Rectal smooth muscle tissue (tissue), 1 donor: ENCODE results near the gene LMO2.

ENCODE experiments used
- H3K27ac ChIP-seq: one replicate; pipeline ENCODE4 v1.7.0; 2013; ENCODE audit warnings: low read depth, low read length, inconsistent platforms
- H3K27me3 ChIP-seq: one replicate; pipeline ENCODE4 v1.7.0; 2013; ENCODE audit warnings: low read length; ENCODE audit not compliant: control insufficient read depth, insufficient read depth
- H3K36me3 ChIP-seq: one replicate; pipeline ENCODE4 v1.7.0; 2013; ENCODE audit warnings: low read length; ENCODE audit not compliant: control insufficient read depth, insufficient read depth
- H3K4me1 ChIP-seq: one replicate; pipeline ENCODE4 v1.7.0; 2013; ENCODE audit warnings: low read length; ENCODE audit not compliant: control insufficient read depth, insufficient read depth
- H3K4me3 ChIP-seq: one replicate; pipeline ENCODE4 v1.7.0; 2013; ENCODE audit warnings: low read length
- H3K9ac ChIP-seq: one replicate; pipeline ENCODE4 v1.7.0; 2013; ENCODE audit warnings: low read length

The LMO2 gene

GRCh38 chr11:33894398-33894746 lies 2.5 kb upstream of the LMO2 start:
- no peaks in the 10 kb centered on the region for H3K36me3 ChIP-seq
- H3K27ac ChIP-seq: no peak overlapping the region
- no peak overlapping the region for H3K9ac ChIP-seq

GRCh38 chr11:33893711-33894397 lies 2.0 kb upstream of the LMO2 start:
- H3K4me1 ChIP-seq: no peaks in the 10 kb centered on the region
- no peak overlapping the region for H3K27ac ChIP-seq
- H3K9ac ChIP-seq: no peak overlapping the region
- peak overlapping the region; percentile 44 for H3K4me3 ChIP-seq
- H3K27me3 ChIP-seq: peaks cover 2% of the 10 kb centered on the region
- no peaks in the 10 kb centered on the region for H3K36me3 ChIP-seq

More at GRCh38 chr11:33894398-33894746, 2.5 kb upstream of the LMO2 start:
- no peaks in the 10 kb centered on the region for H3K4me1 ChIP-seq
- H3K27me3 ChIP-seq: peaks cover 2% of the 10 kb centered on the region
- H3K4me3 ChIP-seq: no peak overlapping the region

GRCh38 chr11:33892906-33893594 lies 1.2 kb upstream of the LMO2 start:
- Histone ChIP-seq H3K4me1 (no peaks in the 10 kb centered on the region), H3K9ac (no peak overlapping the region), H3K27me3 (peaks cover 2% of the 10 kb centered on the region), H3K36me3 (no peaks in the 10 kb centered on the region), H3K27ac (no peak overlapping the region), H3K4me3 (no peak overlapping the region)

GRCh38 chr11:33889821-33890378 lies 2.0 kb downstream of the LMO2 start:
- no peaks in the 10 kb centered on the region for H3K36me3 ChIP-seq
- H3K9ac ChIP-seq: no peak overlapping the region
- peaks cover 2% of the 10 kb centered on the region for H3K27me3 ChIP-seq
- no peak overlapping the region for H3K4me3 ChIP-seq
- no peak overlapping the region for H3K27ac ChIP-seq
- H3K4me1 ChIP-seq: no peaks in the 10 kb centered on the region

- Histone ChIP-seq H3K27ac (no peak overlapping the region), H3K36me3 (no peaks in the 10 kb centered on the region), H3K4me1 (no peaks in the 10 kb centered on the region)
Observed at GRCh38 chr11:33889296-33889695, 2.6 kb downstream of the LMO2 start.

GRCh38 chr11:33887886-33888285 lies 4.0 kb downstream of the LMO2 start:
- H3K4me1 ChIP-seq: no peaks in the 10 kb centered on the region
- no peak overlapping the region for H3K4me3 ChIP-seq
- no peak overlapping the region for H3K9ac ChIP-seq
- H3K36me3 ChIP-seq: no peaks in the 10 kb centered on the region
- H3K27me3 ChIP-seq: no peaks in the 10 kb centered on the region
- no peak overlapping the region for H3K27ac ChIP-seq

More at GRCh38 chr11:33889296-33889695, 2.6 kb downstream of the LMO2 start:
- no peak overlapping the region for H3K4me3 ChIP-seq
- H3K9ac ChIP-seq: no peak overlapping the region
- peaks cover 2% of the 10 kb centered on the region for H3K27me3 ChIP-seq

- Histone ChIP-seq H3K27me3 (no peaks in the 10 kb centered on the region), H3K4me3 (no peak overlapping the region), H3K36me3 (no peaks in the 10 kb centered on the region), H3K27ac (no peak overlapping the region), H3K9ac (no peak overlapping the region), H3K4me1 (no peaks in the 10 kb centered on the region)
Observed at GRCh38 chr11:33885338-33886005, 6.4 kb downstream of the LMO2 start.

- Histone ChIP-seq H3K4me1 (no peaks in the 10 kb centered on the region), H3K27me3 (no peaks in the 10 kb centered on the region)
Observed at GRCh38 chr11:33884601-33885000, 7.3 kb downstream of the LMO2 start.

GRCh38 chr11:33884035-33884434 lies 7.8 kb downstream of the LMO2 start:
- no peak overlapping the region for H3K27ac ChIP-seq
- no peaks in the 10 kb centered on the region for H3K4me1 ChIP-seq
- no peaks in the 10 kb centered on the region for H3K27me3 ChIP-seq
- H3K4me3 ChIP-seq: no peak overlapping the region
- H3K9ac ChIP-seq: no peak overlapping the region
- H3K36me3 ChIP-seq: no peaks in the 10 kb centered on the region

More at GRCh38 chr11:33884601-33885000, 7.3 kb downstream of the LMO2 start:
- H3K36me3 ChIP-seq: no peaks in the 10 kb centered on the region
- no peak overlapping the region for H3K9ac ChIP-seq
- no peak overlapping the region for H3K4me3 ChIP-seq
- H3K27ac ChIP-seq: no peak overlapping the region

GRCh38 chr11:33881651-33882503 lies 10.0 kb downstream of the LMO2 start:
- H3K9ac ChIP-seq: no peak overlapping the region
- no peak overlapping the region for H3K4me3 ChIP-seq
- no peaks in the 10 kb centered on the region for H3K27me3 ChIP-seq
- H3K4me1 ChIP-seq: no peaks in the 10 kb centered on the region
- no peaks in the 10 kb centered on the region for H3K36me3 ChIP-seq
- H3K27ac ChIP-seq: no peak overlapping the region

- Histone ChIP-seq H3K27me3 (no peaks in the 10 kb centered on the region), H3K4me3 (no peak overlapping the region)
Observed at GRCh38 chr11:33880979-33881378, 10.9 kb downstream of the LMO2 start.

GRCh38 chr11:33879375-33879774 lies 12.5 kb downstream of the LMO2 start:
- Histone ChIP-seq H3K9ac (no peak overlapping the region), H3K4me1 (no peaks in the 10 kb centered on the region), H3K27me3 (no peaks in the 10 kb centered on the region), H3K36me3 (no peaks in the 10 kb centered on the region), H3K4me3 (no peak overlapping the region), H3K27ac (no peak overlapping the region)

More at GRCh38 chr11:33880979-33881378, 10.9 kb downstream of the LMO2 start:
- H3K27ac ChIP-seq: no peak overlapping the region
- no peaks in the 10 kb centered on the region for H3K36me3 ChIP-seq
- H3K9ac ChIP-seq: no peak overlapping the region
- no peaks in the 10 kb centered on the region for H3K4me1 ChIP-seq
